SK-N-MC (cell line): Measurements from ENCODE around the gene RALA.

Source experiments
- EZH2 ChIP-seq: fragments of 200-600 bp; sonication (generic); IDR thresholded peaks from one replicate; pipeline ENCODE4 v1.6.1; 2017; ENCODE audit warnings: antibody characterized with exemption
- FOXP2 ChIP-seq: optimal IDR thresholded peaks from 2 replicates; pipeline ENCODE3; 2011; ENCODE audit warnings: mild to moderate bottlenecking, moderate library complexity; ENCODE audit not compliant: insufficient read depth; ENCODE audit errors: extremely low read length, control extremely low read depth
- POLR2AphosphoS5 ChIP-seq: IDR thresholded peaks from 2 replicates; pipeline ENCODE4 v1.6.1; 2012; ENCODE audit warnings: mild to moderate bottlenecking, low read depth, low read length, borderline replicate concordance

GRCh38 chr7:39750253-39751077 lies 127.1 kb downstream of the RALA start:
- TF ChIP-seq EZH2 = no peak
- TF ChIP-seq POLR2AphosphoS5 = no peak
- TF ChIP-seq FOXP2 = no peak
